Fibroblast of skin of scalp (primary cell): Measurements from ENCODE around the gene GPR62.
"Not testable (repeated sequence)": the region's sequence is repeated elsewhere in the genome, so short reads cannot be mapped to it uniquely, and the experiment has no call there.

Experiments
- DNase-seq: peaks from one replicate; pipeline ENCODE4 v3.0.0-alpha.2; 2013

The GPR62 gene

DNA sequence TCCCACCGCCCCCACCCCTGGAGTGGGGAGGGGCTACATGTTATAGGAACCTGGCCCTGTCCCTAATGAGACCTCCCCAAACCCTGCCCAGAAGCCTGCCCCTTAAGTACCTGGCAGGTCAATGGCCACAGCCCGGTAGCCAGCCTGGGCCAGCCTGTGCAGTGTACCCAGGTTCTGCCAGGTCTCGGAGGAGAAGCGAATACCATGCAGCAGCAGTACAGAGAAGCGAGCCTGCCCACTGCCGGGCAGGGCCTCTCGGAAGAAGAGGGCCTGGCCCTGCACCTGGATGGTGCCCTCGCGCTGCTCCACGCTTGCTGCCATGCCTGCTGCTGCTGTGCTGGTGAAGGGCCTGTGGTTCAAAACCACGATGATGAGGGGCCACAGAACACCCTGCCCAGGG lies 16.2 kb downstream of the GPR62 start:
- DNase-seq: no peak

DNA sequence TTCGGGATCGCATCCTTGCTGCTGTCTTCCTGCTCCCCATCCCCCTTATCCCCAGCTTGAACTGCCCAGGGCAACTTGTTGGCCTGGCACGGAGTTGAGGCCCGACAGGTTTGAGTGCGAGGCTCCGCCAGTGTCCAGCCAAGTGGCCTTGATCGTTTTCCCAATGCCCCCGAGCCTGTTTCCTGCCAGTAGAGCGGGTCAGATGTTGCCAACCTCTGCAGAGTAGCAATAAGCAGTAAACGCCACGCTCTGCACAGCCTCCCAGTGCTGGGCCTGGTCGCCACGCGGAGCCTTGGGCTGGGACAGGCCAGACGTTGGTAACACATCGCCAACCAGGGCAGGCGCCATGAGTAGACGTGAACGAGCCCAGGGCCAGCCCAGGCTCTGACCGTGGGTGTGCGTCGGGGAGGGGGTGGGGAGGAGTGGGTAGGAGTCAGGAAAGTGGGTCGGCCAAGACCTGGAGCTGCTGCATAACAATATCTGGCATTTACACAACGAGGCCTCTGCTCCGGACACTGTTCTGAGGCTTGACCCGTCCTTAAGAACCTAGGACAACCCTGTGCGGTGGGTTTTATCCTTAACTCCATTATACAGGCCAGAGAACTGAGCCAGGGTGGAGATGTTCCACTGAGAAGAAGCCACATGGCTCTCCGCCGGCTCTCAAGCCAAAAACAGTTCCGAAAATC lies 19.2 kb downstream of the GPR62 start:
- no peak for DNase-seq

DNA sequence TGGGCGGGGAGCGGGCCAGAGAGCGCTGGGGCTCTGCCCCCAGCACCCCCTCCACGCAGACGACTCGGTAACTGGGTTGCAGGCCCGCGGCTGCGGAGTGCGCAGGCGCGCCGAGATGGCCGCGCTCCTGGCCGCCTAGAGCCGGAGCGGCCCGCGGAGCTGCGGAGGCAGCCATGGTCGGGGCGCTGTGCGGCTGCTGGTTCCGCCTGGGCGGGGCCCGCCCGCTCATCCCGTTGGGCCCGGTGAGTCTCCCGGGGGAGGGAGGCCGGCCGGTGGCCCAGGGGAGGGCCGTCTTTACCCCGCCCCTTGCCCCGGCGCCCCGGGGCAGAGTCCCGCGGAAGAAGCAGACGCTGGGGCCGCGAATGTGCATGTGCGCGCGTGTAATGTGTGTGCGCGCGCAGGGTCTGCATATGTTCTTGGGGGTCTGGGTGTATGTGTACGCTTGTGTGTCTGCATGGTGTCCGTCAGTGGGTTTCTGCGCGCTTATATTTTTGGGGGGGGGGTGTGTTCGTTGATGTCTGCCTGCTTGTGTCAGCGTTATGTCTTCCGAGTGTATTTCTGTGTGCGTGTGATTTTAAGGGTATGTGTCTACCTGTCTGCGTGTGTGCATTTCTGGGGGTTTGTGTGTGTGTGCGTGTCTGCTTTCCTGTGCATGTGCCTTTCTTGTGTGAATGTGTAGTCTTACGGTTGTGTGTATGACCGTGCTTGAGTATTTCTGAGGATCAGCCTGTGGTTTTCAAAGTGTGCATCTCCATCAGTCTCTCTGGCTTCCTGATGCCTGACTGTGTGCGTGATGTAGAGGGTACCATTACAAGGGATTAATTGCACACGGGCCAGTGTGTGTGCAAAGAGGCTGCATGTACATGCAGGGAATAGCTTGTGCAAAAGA lies 20.0 kb downstream of the GPR62 start, which contains the start of gene ABHD14A:
Gene ABHD14A (plus strand): TSS at position 102 of the 889 bp plus-strand sequence. CDS start 72 bp downstream, at position 174.
- DNase-seq: peak; percentile 69

DNA sequence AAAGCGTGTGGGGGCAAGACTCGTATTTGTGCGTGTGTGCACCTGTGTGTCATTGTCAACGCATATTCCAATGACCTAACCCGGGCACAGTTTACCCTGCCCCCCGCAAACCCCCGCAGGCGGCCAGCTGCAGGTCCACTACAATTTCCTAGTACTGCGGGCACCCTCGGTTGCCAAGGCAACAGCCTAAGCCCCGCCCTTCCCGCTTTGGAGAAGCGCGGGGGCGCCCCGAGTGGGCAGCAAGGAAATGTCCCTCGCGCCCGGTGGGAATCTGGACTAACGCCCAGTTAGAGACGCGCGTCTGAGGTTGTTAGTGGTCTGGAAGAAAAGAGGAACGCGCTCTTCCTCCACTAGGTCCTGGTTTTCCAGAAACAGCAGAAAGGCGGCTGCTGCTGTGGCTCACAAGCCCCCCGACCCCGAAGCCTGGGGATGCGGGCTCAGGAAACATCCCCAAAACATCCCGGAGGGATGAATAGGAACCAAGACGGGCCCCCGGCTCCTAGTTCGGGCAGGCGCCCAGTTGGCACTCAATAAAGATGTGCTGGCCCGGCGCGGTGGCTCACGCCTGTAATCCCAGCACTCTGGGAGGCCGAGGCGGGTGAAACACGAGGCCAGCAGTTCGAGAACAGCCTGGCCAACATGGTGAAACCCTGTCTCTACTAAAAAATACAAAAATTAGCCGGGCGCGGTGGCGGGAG lies 20.8 kb downstream of the GPR62 start:
- peak; percentile 68 for DNase-seq

DNA sequence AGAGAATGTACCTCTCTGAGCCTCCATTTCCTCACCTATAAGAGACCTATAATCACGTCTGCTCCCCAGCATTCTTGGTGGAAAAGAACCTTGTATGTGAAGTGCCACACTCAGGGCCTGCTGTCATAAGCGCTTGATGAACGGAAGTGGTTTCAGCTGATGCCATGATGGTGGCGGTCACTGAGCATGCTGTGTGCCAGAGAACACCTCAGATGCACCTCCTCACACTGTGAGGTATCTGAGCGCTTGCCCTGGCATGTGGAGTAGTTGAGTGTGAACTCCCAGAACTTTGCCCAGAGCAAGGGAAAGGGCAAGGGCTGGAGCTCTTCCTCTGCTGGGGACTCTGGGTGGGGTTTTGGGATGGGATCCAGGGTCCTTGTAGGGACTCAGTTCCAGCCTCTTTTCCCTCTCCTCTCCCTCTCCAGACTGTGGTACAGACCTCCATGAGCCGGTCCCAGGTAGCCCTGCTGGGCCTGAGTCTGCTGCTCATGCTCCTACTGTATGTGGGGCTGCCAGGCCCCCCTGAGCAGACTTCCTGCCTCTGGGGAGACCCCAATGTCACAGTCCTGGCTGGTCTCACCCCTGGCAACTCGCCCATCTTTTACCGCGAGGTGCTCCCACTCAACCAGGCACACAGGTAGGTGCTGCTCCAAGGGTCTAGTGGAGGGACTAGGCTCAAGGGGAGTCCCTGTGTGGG lies 22.4 kb downstream of the GPR62 start:
- no peak for DNase-seq

DNA sequence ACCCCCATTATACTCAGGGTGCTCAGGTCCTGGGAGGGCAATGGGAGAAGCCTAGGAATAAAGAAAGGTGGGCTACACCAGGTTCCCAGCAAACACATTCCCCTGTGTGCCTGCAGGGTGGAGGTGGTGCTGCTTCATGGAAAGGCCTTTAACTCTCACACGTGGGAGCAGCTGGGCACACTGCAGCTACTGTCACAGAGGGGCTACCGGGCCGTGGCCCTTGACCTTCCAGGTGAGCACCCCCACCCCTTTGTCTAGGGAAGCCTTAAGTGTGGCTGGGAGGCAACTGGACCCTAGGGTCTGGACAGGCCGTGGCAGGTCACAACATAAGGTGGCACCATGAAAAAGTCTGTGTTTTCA lies 22.9 kb downstream of the GPR62 start:
- DNase-seq: no peak

DNA sequence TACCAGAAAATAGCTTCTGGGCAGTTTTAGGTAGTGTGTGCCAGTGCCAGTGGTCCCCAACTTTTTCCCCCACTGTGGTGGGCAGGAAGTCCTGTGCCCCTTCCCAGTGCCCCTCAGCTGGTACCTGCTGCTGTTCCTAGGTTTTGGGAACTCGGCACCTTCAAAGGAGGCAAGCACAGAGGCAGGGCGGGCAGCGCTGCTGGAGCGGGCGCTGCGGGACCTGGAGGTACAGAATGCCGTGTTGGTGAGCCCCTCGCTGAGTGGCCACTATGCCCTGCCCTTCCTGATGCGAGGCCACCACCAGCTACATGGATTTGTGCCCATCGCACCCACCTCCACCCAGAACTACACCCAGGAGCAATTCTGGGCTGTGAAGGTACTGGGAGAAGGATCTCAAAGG lies 25.1 kb downstream of the GPR62 start:
- DNase-seq: no peak

DNA sequence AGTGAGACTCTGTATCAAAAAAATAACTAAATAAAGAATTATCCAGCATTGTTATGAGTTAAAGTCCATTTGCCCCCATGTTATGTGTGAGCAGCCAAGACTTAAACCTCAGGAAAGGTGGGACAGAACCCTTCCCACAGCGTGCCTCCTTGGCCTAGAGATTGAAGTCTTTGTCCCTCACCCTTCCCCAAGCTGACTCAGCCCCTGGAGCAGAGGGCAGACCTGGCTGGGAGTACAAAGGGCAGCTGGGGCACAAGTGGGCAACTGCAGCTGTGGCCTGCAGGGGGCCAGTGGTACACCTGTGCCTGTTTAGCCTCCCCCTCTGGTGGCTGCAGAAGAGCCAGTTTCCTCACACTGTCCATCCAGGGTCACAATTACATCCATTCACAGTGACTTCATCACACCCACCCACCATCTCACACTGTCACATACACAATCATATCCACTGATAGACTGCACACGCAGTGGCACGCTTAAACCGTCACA lies 27.2 kb downstream of the GPR62 start:
- DNase-seq: peak; percentile 17

DNA sequence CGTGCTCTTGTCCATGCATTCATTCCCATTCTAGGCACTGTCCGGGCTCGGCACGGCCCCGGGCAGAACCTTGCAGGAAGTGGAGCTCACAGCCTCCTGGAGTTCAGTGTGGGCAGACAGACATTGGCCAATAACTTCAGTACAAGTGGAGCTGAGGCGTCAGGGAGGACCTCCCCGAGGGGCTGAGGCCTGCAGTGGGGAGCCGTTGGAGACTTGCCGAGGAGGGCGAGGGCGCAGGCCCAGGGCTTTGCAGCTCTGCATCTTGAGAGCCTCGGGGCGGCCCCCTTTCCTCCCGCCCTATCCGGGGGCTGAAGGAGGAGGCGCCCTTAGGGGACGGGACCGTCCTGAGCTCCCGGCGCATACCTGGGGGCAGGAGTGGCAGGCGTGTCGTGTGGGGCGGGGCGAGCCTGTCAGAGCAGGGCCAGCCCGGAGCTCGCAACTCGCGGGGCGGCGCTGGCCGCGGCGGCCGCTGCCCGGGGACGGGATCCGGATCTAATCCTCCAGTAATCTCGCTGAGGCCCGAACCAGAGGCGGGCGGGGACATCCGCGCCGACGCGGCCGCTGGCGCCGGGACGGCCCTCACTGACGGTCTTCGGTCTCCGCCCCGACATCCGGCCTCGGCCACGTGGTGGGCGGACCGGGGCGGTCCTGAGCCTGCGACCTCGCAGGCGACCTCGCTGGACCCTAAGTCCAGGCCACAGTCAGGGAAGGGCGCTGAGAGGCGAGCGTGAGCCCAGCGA lies 27.8 kb downstream of the GPR62 start, which contains the start of gene ACY1:
Gene ACY1 (plus strand): TSS at position 698 of the 740 bp plus-strand sequence. CDS start 530 bp downstream, outside the sequence.
- peak; percentile 81 for DNase-seq

DNA sequence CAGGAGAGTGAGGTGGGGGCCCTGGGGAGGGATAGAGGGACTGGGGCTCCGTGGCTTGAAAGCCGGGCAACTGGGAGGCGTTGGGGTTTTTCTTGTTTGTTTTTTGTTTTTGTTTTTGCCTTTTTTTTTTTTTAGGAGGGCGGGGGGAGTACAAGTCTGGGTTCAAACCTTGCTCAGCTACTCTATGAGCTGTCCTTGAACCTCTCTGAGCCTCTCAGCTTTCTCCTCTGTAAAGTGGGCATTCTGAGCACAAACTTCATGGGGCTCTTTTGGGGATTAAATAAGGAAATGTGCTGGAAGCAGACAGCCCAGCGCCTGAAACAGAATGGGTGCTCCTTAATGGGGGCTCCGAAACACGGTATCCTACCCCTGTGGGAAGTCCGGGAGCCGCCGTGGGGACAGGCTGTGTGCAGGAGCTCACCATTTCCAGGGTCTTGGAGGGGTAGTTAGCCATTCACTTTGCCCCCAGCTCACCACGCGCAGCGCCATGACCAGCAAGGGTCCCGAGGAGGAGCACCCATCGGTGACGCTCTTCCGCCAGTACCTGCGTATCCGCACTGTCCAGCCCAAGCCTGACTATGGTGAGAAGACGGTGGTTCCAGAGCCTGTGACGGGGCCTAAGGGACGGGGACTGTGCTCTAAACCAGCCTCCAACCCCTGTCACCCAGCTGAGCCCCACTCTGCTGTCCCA lies 28.5 kb downstream of the GPR62 start:
- no peak for DNase-seq

DNA sequence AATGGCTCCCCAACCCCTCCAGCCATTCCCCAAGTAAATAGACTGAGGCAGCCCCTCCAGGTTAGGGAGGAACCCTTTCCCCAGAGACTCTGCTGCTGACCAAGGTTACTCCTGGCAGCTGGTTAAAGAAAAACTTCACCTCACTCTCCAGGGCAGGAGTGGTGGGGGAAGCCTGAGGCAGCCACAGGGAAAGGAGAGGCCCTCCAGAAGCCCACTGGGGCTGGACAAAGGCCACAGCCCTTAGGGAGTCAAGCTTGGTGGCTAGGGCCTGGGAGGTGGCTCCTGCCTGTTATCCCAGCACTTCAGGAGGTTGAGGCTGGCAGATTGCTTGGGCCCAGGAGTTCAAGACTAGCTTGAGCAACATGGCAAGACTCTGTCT lies 29.1 kb downstream of the GPR62 start:
- no peak for DNase-seq

DNA sequence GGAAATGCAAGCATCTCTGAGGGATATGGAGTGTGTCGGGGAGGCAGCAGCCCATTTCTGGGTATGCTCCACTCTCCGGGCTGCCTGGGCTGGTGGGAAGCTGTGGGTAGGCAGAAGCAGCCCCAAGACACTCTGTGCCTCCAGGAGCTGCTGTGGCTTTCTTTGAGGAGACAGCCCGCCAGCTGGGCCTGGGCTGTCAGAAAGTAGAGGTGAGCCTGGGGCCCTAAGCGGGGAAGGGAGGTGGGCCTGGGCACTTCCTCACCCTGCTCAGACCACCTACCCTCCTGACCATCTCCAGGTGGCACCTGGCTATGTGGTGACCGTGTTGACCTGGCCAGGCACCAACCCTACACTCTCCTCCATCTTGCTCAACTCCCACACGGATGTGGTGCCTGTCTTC lies 29.9 kb downstream of the GPR62 start:
- DNase-seq: no peak

DNA sequence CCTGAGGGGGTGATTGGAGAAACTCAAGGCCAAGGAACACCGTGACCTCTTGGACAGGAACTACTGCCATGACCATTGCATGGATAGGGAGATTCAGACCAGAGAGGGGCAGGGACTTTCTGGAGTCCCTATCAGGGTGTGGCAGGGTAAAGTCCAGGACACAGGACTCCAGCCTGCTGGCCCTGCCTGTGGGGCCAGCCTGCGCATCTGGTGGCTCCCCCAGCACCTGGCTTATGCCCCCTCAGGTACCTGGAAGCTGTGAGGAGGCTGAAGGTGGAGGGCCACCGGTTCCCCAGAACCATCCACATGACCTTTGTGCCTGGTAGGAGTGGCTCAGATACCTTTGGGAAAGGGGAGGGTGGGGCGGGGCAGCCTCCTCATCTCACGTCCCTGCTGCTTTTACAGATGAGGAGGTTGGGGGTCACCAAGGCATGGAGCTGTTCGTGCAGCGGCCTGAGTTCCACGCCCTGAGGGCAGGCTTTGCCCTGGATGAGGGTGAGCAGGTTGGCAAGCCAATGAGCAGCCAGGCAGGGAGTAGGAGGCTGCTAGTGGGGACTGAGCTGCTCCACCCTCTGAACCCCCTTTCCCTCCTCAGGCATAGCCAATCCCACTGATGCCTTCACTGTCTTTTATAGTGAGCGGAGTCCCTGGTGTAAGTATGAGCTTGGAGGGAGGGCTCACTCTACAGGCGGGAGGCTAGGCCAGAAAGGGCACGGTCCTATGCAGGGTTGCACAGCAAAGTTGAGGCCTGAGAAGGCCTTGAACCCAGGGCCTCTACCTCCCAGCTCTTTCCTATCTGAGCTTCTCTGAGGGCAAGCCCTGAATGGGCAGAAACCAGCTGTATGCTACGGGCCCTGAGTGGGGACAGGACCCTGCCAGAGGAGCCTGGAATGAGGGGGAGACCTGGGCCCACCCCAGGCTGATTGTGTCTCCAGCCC lies 31.1 kb downstream of the GPR62 start:
- no peak for DNase-seq

DNA sequence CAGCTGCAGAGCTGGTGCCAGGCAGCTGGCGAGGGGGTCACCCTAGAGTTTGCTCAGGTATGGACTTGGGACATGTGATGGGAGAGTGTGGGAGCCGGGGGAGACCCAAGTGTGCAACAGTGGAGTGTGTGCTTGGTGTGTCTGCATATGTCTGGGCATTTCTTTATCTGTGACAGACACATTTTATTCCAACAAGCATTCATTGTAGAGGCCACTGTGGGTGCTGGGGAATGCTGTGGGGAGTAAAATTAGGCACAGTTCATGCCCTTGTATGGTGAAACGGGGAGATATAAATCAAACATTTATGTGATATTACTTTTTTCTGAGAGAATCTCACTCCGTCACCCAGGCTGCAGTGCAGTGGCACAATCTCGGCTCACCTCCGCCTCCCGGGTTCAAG lies 32.4 kb downstream of the GPR62 start:
- DNase-seq: no peak

DNA sequence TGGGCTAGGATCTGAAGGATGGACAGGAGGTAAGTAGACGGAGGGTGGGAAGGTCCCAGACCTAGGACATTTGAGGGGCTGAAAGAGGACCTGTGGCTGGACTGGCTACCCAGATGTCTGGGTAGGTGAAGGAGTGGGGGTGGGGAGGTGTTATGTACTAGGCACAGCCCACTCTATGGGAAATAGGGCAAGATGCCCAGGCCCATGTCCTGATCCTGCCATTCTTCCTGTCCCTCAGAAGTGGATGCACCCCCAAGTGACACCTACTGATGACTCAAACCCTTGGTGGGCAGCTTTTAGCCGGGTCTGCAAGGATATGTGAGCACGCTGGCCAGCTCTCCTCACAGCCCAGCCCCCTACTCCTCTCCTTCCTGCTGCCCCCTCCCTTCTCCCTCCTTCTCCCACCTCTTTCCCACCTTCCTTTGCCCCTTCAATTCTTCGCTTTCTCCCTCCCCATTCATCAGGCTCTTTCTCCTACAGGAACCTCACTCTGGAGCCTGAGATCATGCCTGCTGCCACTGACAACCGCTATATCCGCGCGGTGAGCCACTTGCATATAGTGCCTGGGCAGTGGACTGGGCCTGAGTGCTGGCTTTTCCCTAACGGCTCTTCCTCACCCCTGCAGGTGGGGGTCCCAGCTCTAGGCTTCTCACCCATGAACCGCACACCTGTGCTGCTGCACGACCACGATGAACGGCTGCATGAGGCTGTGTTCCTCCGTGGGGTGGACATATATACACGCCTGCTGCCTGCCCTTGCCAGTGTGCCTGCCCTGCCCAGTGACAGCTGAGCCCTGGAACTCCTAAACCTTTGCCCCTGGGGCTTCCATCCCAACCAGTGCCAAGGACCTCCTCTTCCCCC lies 33.3 kb downstream of the GPR62 start:
- DNase-seq: no peak

DNA sequence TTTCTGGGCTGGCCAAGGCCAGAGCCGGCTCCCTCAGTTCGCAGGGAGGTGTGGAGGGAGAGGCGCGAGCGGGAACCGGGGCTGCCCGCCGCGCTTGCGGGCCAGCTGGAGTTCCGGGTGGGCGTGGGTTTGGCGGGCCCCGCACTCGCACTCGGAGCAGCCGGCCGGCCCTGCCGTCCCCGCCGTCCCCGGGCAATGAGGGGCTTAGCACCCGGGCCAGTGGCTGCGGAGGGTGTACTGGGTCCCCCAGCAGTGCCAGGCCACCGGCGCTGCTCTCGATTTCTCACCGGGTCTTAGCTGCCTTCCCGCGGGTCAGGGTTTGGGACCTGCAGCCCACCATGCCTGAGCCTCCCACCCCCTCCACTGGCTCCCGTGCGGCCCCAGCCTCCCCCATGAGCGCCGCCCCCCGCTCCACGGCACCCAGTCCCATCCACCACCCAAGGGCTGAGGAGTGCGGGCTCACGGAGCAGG lies 35.4 kb downstream of the GPR62 start:
- not testable (repeated sequence) for DNase-seq

DNA sequence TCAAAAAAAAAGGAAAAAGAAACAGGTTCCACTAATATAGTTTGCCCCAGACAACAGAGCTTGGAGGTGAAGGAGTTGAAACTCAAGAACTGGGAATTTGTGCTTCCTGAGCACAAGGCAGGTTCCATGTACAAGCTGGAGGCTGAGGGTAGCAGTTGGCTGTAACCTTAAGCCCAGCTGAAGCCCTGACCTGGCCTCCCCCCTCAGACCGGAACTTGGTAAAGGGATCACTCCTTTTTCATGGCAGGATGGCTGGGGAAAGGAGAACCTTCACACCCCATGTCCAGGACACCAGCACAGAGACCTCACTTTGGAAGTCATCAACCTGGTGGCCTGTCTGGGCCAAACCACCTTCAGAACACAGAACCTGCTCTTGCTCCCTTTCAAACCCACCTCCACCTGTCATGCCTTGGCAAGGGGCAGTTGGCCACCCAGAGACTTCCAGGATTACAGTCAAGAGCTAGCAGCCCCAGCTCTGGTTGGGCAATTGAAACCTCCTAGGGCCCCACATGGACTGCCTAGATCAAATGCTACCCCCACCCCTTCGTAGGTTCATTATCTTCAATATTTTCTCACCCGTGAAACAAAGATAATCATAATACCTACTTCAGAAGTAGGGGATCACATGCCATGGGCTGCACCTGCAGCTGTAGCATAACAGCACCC lies 37.0 kb downstream of the GPR62 start:
- DNase-seq: no peak

DNA sequence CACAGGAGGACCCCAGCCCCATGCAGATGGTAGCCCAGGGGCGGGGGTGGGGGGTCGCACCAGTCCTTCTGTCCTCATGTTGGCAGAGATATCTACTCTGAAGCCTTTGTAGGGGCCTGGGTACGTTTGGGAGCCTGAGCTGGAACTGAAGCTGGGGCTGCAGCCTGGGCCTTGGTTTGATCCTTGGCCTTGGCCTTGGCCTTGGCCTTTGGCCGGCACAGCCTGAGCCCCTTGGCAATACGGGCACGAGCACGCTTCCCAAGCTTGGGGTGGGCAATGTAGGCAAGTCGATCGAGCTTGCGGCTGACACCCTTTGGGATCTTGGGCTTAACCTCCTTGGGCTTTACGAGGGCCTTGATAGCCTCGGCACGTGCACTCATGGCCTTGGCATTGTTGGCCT lies 38.5 kb downstream of the GPR62 start:
- DNase-seq: not testable (repeated sequence)
